ENCODE results near the gene CHST11.
"Not testable (repeated sequence)": the region's sequence is repeated elsewhere in the genome, so short reads cannot be mapped to it uniquely, and the experiment has no call there.

The CHST11 gene

DNA sequence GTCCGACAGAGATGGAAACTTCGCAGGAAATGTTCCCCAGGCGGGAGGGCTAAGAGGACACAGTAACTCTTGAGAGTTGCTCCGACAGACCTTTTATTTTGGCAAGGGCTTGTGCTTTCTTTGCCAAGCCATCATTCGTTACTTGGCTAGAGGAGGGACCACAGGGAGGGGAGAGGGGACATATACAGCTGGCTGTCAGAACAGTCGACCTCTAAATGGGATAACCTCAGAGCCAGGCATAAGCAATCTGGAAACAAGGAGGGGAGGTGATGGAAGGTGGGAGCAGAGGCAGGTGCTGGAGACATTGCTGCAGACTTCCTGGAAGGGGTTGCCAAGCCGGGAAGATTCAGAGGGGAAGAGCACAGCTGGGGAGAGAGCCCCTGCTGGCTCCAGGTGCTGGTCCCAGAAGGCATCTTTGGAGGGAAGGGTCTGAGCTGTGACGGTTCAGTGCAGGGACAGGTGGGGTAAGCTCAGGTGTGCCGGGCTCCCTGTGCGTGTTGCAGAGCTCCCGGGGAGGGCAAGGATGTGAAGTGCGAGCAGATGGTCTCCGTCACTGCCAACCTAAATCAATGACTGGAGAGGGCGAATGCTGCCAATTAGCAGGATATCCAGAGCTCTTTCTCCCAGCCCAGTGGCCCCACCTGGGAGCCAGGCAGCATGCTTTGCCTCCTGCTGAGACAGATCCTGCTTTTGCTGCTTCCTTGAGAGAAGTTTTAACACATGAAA is 50.1 kb downstream of the CHST11 start:
- DNase-seq: no peak

DNA sequence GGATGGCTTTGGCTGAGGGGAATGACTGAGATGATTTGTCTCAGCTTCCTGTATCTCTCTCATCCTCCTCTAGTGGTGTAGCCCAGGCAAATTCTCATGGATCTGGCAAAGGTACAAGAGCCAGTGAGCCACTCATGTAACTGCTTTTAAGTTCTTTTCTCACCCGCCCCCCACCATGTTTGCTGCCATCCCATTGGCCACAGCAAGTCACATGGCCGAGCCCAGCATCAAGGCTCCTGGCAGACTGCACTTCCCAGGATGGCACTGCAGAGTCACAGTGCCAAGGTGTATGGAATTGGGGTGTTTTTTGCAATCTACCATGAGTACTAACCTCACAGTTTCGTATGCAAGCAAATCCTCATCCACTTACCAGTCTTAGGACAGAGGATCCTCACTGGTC is 50.9 kb downstream of the CHST11 start:
- DNase-seq: no peak

DNA sequence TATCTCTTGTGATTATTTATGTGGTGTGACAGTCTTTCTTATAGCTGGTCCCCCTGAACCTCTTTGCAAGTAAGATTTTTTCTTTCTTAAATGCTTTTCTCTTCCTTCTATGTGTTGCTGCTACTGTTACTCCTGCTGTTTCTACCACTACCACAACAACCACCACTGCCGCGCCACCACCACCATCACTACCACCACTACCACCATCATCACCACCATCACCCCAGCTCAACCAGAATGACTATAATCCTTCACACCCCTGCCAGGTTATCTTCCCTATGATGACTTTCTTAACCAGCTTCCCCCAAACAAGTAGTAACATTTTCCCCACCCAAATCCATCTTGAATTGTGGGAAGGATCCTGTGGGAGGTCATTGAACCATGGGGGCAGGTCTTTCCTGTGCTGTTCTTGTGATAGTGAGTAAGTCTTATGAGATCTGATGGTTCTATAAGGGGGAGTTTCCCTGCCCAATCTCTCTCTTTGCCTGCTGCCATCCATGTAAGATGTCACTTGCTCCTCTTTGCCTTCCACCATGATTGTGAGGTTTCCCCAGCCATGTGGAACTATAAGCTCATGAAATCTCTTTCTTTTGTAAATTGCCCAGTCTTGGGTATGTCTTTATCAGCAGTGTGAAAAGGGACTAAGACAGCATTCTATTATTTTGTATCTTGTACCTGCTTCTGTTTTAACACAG is 52.2 kb downstream of the CHST11 start:
- DNase-seq: peak; percentile 51 to 54

DNA sequence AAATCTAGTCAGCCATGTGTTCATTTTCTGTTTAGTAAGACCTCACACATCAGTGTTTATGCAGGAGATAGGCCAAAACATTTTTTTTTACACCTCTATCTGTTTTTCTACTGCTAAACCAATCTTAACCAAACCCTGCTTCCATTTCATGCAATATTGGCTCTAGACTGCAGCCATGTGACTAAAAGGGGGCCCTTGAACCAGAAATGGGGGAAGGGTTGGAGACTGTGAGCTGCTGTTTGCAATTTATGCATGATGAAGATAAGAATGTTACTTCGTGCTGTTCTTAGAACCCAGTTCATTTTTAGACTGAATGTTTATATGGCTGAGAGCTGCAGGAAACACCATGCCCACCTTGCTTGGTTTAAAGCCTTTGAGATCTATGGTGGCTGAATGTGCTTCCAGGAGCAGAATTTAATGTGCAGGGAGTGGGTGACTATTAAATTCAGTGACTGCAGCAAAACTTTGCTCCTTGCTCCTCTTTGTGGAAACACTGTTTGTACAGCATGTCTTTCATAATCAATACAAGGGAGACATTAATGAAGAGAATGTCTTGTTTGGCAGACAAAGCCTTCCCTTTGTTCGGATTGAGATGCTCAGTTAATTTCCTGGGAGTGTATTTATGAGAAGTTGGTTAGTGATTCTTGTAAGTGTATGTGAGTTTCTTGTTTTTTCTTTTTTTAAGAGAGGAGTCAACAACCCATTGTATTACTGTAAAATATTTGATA is 53.6 kb downstream of the CHST11 start:
- DNase-seq: no peak

DNA sequence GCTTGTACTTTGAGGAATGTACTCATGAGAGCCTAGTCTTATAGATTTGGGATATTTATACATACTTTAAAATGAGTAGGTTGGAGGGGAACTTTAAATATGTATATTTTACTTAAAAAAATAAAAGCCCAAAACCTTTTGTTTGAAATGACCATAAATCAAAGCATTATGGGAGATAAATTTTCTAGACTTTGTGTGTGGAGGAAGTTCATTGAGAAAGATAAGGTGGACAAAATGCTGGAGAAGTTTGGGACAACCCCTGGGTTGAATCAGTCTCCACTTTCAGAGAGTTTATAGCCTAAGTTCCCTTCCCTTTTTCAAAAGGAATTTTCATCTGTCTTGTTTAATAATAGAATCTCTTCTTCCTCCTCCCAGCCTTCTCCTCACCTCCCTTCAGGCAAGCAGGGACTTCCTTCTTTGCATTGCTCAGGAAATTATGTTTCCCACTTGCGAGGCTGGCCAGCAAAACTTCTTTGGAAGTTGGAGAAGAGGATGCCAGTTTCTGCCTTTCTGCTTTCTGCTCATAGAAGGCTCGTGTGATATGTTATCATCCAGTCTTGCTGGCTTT is 54.2 kb downstream of the CHST11 start:
- DNase-seq: no peak

DNA sequence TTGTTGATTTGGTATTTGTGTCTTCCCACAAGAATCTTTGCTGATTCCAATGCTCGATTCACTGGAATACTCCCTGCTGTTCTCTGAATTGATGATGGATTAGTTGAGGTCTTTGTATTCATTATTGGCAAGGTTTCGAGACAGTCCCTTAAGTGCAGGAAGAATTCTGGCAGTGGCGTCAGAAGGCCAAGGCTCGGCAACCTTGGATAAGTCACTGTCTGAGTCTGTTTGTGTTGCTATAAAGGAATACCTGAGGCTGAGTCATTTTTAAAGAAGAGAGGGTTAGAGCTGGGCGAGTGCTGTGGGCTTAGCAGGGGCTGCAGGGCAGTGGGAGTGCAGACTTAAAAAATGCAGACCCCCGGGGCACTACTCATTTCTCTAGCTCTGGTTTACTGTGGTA is 56.9 kb downstream of the CHST11 start:
- no peak for DNase-seq

DNA sequence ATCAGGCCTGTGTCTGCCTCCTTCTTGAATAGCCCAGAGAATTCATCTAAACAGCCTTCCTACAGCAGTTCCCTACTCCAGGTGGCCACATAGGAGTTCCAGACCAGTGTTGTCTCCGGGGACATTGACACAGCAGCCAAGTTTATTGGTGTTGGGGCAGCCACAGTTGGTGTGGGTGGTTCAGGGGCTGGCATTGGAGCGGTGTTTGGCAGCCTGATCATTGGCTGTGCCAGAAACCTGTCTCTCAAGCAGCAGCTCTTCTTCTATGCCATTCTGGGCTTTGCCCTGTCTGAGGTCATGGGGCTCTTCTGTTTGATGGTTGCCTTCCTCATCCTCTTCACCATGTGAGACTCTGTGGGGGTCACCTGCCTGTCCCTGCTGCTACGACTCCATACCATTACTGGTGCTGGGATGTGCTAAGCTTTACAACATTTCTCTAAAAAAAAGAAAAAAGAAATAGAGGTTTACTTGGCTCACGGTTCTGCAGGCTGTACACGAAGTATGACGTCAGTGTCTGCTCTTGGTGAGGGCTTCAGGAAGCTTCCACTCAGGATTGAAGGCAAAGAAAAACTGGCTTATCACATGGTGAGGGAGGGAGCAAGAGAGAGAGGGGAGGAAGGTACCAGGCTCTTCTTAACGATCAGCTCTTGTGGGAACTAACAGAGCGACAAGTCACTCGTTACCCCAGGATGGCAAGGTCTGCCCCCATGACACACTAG is 57.5 kb downstream of the CHST11 start:
- DNase-seq: no peak

DNA sequence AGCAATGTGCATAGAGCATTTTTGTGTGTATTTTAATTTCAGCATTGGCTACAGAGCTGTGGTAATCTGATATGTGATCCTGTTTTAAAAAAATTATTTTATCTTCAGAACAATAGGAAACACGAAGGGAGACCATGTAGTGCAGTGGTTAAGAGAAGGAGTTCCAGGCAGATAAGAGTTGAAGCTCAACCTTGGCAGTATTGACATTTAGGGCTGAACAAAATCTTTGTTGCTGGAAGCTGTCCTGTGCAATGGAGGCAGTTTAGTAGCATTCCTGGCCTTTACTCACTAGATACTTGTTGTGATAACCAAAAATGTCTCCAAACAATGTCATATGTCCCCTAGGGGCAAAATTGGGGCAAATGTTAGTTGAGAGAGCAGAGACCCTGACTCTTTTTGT is 59.2 kb downstream of the CHST11 start:
- no peak for DNase-seq

DNA sequence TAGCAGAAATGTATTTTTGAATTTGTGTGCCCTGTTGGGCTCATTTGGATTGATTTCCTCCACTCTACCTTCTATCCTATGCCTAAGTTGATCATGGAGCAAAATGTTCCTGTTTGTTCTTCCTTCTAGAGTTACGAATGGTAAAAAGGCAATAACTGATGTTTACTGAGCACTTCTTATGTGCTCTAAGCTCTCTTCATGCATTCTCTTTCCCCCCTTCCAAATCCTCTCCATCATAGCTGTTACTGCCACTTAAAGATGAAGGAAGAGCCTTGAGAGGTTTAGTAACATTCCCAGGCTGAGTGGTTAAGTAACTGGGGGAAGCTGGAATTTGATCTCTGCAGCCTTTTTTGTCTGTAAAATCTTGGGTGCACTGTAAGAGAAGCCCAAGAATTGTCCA is 60.1 kb downstream of the CHST11 start:
- no peak for DNase-seq

DNA sequence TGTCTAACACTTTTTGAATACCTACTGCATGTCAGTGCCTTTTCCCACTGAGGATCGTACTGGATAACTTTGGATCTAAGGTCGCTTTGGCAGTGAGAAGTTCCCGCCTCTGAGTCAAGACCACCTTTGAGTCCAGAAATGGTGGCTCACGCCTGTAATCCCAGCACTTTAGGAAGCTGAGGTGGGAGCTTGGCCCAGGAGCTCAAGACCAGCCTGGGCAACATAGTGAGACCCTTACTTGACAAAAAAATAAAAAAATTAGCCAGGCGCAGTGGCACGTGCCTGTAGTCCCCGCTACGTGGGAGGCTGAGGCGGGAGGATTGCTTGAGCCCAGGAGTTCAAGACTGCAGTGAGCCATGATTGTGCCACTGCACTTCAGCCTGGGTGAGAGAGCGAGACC is 61.1 kb downstream of the CHST11 start:
- no peak for DNase-seq

DNA sequence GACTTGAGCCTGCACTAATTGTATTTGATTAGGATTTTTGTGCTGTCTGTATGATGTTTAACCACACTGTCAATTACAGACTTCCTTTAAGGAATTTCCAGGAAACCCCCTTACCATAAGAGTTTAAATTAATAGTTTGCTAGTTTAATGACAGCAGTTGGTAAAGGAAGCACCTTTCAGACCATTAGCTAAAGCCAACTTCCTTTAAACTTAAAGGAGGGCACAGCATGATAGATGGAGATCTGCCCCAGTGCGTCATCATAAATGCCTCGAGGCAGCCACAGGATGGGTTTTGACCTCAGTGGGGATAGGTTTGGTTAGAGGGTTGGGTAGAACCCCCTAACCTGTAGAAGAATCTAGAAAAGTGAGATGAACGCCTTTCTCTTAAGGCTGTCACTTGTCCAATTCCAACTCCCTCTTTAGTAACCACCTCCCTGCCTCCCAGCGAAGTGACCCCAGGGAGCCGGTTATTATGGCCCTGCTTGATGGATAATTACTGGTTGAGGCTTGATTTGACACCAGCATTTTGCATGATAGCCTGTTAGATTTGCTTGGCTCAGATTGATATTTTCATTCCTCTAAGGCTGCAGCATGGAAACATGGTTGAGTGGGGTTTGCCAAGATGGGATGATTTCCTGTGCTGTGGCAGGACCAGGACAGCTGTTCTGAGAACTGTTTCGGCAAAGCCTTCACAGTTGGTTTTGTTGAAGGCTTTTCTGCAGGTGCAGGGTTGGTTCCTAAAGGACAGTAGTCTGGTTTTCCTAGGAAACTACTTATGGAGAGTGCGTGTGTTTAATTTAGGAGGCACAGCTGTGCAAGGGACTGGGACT is 62.7 kb downstream of the CHST11 start:
- DNase-seq: no peak

DNA sequence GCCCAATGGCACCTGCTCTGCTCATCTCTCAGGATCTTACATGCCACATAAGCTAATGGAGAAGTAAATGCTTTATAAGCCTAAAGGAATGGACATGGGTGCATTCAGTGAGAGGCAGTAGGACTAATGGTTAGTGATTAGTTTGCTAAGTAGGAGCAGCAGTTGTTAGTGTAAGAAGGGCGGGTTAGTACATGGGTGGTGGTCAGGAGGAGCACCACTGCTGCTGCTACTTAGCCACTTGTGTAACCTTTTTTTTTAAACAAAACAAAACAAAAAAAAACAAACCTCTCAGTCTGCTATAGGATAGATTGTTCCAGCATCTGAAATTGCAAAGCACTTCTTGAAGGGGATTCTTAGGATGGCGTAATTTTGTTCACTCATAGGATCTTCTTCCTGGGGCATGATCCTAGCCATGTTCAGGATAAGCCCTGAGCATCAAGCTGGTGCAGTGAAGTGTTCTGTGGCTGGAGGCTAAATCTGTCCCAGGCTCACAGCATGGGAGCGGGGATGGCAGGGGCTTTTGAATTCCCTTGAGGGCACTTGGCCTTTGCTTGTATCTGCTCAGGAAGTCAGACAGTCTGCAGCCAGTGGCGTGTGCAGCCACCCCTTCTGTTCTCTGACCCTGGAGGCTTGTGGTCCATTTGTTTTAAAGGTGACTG is 63.6 kb downstream of the CHST11 start:
- DNase-seq: no peak

DNA sequence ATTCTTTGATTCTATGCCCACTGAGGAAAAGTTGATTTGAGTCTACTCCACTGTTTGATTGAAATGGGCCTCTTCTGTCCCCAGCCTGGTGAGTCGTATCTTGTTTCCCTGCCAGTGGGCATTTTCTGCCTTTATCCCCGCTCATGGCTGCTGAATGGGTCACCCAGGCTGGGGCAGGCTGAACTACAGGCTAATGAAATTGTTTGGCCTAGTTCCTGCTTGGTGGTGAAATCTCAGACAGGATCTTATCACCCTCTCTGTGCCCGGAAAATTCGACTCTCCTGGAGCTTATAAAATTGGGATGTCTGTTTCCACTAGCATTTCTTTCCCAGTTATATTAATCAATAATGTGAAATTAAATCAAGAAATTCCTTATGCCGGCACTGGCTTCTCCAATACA is 65.0 kb downstream of the CHST11 start:
- no peak for DNase-seq

DNA sequence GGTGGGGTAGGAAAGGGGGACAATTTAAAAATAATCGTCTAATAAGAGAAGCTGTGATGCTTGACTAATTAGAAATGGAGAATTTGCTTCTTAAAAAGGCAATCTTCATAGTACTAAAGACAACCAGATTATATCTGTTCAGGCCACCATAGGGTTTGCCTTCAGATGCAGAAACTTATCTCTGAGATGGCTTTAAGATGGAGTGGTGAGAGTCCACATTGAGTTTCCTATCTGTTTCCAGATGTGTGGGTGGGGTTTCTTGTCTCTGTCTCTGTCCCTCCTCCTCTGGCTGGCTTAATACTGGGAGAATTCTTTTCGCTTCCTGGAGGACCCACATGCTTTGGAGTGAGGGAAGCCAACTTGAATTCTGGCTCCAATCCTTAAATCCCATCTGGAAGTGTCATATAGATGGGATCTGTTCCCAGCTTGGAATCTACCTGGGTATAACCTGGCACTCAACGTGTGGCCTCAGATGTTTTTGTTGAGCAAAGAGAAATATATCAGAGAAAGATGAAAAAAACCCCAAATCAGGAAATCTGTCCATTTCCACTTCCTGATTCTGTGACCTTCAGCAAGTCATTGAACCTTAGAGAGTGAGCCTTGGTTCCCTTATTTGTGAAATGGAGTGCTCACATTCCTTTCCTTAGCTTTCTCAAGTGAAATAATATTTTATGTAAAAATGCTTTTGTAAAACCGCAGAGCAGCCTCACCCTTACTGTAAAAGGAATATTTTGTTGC is 66.4 kb downstream of the CHST11 start:
- DNase-seq: no peak

DNA sequence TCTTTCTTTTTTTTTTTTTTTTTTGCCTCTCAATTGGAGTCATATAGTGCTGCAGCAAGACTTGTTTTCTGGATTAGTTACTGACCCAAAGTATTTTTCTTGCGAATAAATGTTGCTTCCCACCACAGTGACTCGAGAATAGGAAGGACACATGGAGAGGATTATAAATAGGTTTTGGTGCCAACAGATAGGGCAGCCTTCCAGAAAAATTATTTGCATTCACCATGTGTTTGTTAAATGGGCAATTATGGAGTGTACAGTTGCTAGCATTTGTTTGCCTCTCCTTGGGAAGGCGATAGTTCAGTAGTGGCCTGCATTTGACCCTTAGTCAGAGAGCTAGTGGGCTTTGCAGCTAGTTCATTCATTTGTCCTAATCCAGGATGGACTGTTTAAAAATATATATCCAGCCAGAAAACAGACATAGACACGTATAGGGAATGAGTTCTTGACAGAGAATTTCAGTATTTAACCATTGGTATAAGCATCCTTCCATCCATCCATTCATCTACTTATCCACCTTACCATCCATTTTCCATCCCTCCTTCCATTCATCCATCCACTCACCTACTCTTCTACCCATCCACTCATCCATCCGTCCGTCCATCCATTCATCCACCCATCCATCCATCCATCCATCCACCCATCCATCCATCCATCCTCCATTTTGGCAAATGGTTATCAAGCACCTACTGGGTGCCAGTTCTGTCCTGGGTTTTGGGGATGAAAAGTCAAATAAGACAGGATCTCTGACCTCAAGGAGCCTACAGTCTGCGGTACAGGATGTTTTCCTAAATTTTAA is 67.5 kb downstream of the CHST11 start:
- no peak for DNase-seq

DNA sequence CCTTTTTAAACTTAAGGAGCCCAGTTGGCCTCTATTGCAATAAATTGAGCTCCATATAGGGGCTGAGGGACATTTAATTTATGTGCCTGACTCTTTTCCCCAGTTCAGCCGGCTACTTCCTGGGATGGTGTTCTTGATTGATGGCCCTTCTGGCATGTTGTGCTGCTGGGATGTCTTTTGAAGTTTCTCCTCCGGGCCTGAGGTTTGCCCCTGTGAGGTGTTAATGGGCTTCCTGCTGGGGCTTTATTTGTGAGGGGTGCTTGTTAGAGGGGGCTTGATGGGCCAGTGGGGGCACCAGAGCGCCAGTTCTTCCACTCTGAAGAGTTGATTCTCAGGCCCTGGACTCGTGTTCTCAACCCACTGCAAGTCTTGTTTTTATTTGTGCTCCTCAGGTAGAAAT is 69.6 kb downstream of the CHST11 start:
- no peak for DNase-seq

DNA sequence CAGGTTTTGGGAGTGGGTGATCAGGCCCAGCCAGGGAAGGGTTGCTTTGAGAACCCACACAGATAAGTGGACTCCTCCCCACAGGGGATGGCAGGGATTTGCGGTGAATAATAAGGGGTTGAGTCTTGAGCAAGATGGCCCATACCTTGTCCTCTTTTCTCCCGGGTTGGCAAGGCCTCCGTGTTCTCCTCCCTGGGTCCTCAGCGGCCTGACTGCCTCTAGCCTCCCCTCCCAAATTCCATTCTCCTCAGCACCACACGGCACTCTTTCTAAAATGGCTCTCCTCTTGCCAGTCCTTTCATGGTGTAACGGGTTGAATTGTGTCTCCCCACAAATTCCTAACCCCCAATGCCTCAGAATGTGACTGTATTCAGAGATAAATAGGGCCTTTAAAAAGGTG is 70.0 kb downstream of the CHST11 start:
- DNase-seq: no peak

DNA sequence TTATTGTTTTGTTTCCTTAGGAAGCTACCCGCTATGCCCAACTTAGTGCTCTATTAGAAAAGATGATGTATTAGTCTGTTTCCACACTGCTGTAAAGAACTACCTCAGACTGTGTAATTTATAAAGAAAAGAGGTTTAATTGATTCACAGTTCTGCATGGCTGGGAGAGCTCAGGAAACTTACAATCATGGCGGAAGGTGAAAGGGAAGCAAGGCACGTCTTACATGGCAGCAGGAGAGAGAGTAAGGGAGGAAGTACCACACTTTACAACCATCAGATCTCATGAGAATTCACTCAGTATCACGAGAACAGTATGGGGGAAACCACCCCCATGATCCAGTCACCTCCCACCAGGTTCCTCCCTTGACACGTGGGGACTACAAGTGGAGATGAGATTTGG is 70.9 kb downstream of the CHST11 start:
- DNase-seq: not testable (repeated sequence)

DNA sequence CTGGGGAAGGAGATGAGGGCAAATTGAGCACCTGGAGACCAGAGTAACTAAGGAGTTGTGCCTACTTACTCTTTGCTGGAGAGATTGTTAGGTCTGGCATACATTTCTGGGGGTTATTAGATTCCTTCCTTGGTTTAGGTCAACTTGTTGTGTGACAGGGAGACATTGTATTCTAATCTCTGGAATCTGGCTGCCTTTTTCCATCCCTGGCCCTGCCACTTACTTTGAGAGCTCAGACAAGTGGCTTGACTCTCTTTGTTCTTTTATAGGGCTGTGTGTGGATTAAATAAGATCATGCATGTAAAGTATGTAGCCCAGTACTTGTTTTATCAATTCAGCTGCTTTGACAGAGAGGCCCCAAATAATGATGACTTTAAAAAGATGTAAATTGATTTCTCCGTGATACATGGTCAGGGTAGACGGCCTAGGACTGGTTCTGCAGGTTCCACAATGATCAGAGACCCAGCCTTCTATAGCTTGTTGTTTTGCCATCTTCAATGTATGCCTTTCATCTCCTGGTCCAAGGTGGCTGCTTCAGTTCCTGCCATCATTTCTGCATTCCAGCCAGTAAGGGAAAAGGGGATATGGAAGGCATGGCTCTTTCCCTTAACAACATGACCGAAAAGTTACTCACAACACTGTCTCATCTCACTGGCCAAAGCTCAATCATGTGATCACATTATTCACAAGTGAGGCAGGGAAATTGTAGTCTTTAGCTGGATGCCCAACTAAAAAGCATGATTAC is 72.6 kb downstream of the CHST11 start:
- no peak for DNase-seq

All from activated T-cell treated with anti-CD3 and anti-CD28 coated beads, Interleukin-2, amount 50 U/mL, for 48 hours (primary cell).